Calu3 (cell line): Measurements from ENCODE around the gene SWI5. TPM values are rescaled to one million over a fixed set of nuclear protein-coding genes. Genes with fewer than 3 reads are reported as not detected.
"Not testable (repeated sequence)": the region's sequence is repeated elsewhere in the genome, so short reads cannot be mapped to it uniquely, and the experiment has no call there.

Experiments used
- BruUV-seq: library from RNA; stranded (reverse); fragments of 400-500 nt; replicated peaks from 2 replicates; lab custom pipeline; 2021; lab: Mats Ljungman, UMichigan
- CTCF ChIA-PET: fragments of 300-600 bp; sonication (Branson Sonifier 250); formaldehyde crosslinking; loops from one replicate; lab custom pipeline; 2022; ENCODE audit warnings: antibody characterized with exemption; lab: Charles Lee
- DNase-seq: peaks from one replicate; pipeline ENCODE4 v3.0.0; 2022
- H3K27ac Mint-ChIP-seq: one replicate; pipeline ENCODE4 v1.8.0; 2022; ENCODE audit warnings: mixed read lengths; ENCODE audit not compliant: unreplicated experiment
- H3K27me3 Mint-ChIP-seq: one replicate; pipeline ENCODE4 v1.8.0; 2022; ENCODE audit warnings: mixed read lengths; ENCODE audit not compliant: unreplicated experiment
- H3K36me3 Mint-ChIP-seq: one replicate; pipeline ENCODE4 v1.8.0; 2022; ENCODE audit warnings: mild to moderate bottlenecking, moderate library complexity, mixed read lengths; ENCODE audit not compliant: insufficient read depth, unreplicated experiment
- H3K4me1 Mint-ChIP-seq: one replicate; pipeline ENCODE4 v1.8.0; 2022; ENCODE audit warnings: mild to moderate bottlenecking, low read depth, mixed read lengths; ENCODE audit not compliant: unreplicated experiment
- H3K4me3 Mint-ChIP-seq: one replicate; pipeline ENCODE4 v1.8.0; 2022; ENCODE audit warnings: mild to moderate bottlenecking, low read depth, moderate library complexity, mixed read lengths; ENCODE audit not compliant: unreplicated experiment
- H3K9me3 Mint-ChIP-seq: one replicate; pipeline ENCODE4 v1.8.0; 2022; ENCODE audit warnings: low read depth, mixed read lengths; ENCODE audit not compliant: unreplicated experiment
- intact Hi-C: fragments of 100-400 bp; cut with micrococcal nuclease; formaldehyde crosslinking; loops from one replicate; pipeline ENCODE4 v1.10.0; 2022; ENCODE audit not compliant: unreplicated experiment
- total RNA-seq: library from RNA; stranded (reverse); gene quantifications from 2 replicates; pipeline ENCODE4 v1.2.3, GENCODE V29; 2022
- TF ChIP-seq, protein P1 (sequence below): fragments of 200-600 bp; IDR thresholded peaks from one replicate; pipeline ENCODE4 v1.8.0; 2022; ENCODE audit warnings: antibody characterized with exemption; ENCODE audit not compliant: unreplicated experiment

The SWI5 gene
- total RNA-seq, 1 experiment from 2014 or later: 9.6 TPM

DNA sequence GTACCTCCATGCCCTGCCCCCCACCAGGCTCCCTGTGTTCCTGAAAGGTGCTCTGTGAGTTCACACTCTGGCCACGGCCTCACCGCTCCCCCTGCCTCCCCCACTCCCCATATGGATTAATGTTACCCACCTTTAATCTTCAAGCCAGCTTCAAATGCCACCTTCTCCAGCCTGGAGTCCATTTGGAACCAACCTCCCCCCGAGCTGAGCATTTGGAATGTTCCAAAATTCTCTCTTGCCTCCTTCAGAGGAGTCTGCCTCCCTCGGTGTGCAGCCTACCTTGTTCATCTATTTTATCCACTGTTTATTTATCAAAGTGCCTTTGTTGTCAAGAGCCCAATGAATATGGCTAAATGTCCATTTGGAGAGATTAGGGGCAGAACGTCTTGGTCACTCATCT, 4.6 kb upstream of the SWI5 start:
- no peaks in the 10 kb centered on the region for H3K27me3 Mint-ChIP-seq
- CTCF ChIA-PET: no interaction called here
- peak overlapping the region; percentile 85 for H3K27ac Mint-ChIP-seq
- no peak for DNase-seq
- TF ChIP-seq, protein P1, sequence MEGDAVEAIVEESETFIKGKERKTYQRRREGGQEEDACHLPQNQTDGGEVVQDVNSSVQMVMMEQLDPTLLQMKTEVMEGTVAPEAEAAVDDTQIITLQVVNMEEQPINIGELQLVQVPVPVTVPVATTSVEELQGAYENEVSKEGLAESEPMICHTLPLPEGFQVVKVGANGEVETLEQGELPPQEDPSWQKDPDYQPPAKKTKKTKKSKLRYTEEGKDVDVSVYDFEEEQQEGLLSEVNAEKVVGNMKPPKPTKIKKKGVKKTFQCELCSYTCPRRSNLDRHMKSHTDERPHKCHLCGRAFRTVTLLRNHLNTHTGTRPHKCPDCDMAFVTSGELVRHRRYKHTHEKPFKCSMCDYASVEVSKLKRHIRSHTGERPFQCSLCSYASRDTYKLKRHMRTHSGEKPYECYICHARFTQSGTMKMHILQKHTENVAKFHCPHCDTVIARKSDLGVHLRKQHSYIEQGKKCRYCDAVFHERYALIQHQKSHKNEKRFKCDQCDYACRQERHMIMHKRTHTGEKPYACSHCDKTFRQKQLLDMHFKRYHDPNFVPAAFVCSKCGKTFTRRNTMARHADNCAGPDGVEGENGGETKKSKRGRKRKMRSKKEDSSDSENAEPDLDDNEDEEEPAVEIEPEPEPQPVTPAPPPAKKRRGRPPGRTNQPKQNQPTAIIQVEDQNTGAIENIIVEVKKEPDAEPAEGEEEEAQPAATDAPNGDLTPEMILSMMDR: no peak
- H3K36me3 Mint-ChIP-seq: peaks cover 58% of the 10 kb centered on the region
- H3K4me1 Mint-ChIP-seq: peaks cover 11% of the 10 kb centered on the region
- intact Hi-C loops: no loop called here
- no peak overlapping the region for H3K4me3 Mint-ChIP-seq
- BruUV-seq: no TSS peak
- no peaks in the 10 kb centered on the region for H3K9me3 Mint-ChIP-seq

DNA sequence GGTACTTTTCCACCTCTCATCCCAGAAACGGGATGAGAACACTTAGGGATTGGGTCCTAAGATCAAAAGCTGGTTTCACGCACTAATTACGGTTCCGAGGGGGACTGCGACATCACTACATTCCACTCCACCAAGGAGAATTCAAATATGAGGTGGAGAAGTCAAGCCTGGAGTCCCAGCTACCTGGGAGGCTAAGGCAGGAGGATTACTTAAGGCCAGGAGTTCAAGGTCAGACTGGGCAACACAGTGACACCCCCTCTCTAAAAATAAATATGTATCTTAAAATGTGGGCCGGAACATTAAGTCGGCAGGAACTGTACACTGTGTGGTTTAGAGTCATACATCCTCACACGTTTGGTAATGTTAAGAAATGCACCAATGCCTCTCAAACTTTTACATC, 1.8 kb upstream of the SWI5 start:
- H3K27me3 Mint-ChIP-seq: no peaks in the 10 kb centered on the region
- H3K4me1 Mint-ChIP-seq: peaks cover 22% of the 10 kb centered on the region
- CTCF ChIA-PET: no interaction called here
- peak overlapping the region; percentile 77 for H3K4me3 Mint-ChIP-seq
- no TSS peak for BruUV-seq
- no peaks in the 10 kb centered on the region for H3K9me3 Mint-ChIP-seq
- intact Hi-C loops: no loop called here
- TF ChIP-seq, protein P1: no peak
- peaks cover 55% of the 10 kb centered on the region for H3K36me3 Mint-ChIP-seq
- DNase-seq: no peak
- H3K27ac Mint-ChIP-seq: no peak overlapping the region

DNA sequence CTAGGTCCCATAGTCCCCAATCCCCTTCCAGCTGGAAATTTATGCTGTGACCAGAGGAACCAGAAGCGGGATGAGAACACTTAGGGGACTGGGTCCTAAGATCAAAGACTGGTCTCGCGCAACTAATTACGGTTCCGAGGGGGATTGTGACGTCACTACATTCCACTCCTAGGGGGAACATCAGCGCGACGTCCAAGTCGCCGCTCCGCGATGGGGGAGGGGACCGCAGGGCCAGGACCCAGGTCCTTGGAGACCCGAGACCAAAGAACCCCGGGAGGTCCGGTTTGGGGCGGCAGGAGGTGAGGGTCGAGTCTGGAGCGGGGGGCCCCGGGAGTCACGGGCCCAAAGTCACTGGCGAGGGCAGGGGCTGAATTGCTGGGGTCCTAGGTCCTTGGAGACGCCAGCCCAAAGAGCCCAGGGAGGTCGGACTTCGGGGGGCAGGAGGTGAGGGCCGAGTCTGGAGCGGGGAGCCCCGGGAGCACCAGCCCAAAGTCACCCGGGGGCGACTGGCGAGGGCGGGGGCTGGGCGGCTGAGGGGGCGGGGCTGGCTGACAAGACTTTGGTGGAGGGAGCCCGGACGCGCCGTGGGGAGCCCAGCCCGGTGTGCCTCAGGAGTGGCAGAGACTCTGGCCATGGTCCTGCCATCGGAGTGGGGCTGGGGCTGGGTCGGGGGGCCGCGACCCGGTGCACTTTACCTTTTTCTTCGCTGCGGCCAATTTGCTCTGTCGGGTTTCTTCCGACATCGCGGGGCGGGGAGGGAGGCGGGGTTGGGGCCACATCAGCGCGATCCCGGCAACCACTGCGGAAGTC, 673 bp upstream of the SWI5 start, which contains the start of gene GOLGA2:
GOLGA2 (minus strand) TSS at position 810 of the 810 bp plus-strand sequence; CDS start at position 779, 31 bp downstream.
- H3K36me3 Mint-ChIP-seq: peaks cover 55% of the 10 kb centered on the region
- no peaks in the 10 kb centered on the region for H3K27me3 Mint-ChIP-seq
- H3K9me3 Mint-ChIP-seq: no peaks in the 10 kb centered on the region
- peak within 1 kb of the TSS; percentile 86 for H3K27ac Mint-ChIP-seq
- H3K4me3 Mint-ChIP-seq: peak within 1 kb of the TSS; percentile 77
- H3K4me1 Mint-ChIP-seq: peaks cover 22% of the 10 kb centered on the region
- DNase-seq: peak; percentile 8
- TF ChIP-seq, protein P1: no peak
- CTCF ChIA-PET: interaction anchor here (0.6 to 0.8 kb wide), 3 partner anchors 13 to 87 kb away, joined by 3 read pairs; no protein-coding TSS in a partner anchor
- intact Hi-C loops: no loop called here
- BruUV-seq: no TSS peak

DNA sequence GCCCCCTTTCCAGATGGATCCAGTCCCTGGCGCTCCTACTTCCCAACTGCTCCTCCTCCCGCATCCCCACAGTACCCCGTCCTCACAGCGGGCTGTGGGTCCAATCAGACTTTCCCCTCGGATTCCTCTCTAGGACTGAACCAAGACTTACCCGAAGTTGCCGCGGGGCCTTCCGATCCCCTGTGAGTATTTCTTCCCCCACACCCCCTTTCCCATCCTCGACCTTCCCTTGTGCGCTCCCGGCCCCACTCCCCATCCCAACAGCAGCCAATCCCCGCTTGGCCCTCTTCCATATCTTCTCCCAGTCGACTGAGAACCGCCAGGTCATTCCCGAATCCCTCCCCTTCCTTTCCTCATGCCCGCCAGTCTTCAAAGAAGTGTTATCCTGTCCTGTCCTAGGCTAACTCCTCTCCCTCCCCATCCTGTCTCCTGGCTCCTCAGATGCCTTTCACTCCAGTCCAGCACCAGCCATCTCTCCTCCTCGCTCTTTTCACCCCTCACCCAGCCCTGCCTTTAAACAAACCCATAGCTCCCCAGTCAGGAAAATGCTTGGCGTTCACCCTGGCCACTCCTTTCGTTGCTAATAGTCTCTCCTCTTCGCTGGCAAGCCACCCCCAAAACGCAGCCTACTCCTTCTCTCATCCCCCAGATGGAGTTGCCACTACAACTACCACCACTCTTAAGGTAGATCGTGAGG, 646 bp downstream of the SWI5 start:
- Mint-ChIP-seq H3K9me3 (no peaks in the 10 kb centered on the region), H3K27me3 (no peaks in the 10 kb centered on the region), H3K36me3 (peaks cover 47% of the 10 kb centered on the region), H3K4me3 (peak overlapping the region; percentile 77), H3K27ac (peak overlapping the region; percentile 86), H3K4me1 (peaks cover 12% of the 10 kb centered on the region)
- TF ChIP-seq, protein P1: no peak
- CTCF ChIA-PET: no interaction called here
- intact Hi-C loops: no loop called here
- peak; percentile 3 for DNase-seq
- no TSS peak for BruUV-seq

DNA sequence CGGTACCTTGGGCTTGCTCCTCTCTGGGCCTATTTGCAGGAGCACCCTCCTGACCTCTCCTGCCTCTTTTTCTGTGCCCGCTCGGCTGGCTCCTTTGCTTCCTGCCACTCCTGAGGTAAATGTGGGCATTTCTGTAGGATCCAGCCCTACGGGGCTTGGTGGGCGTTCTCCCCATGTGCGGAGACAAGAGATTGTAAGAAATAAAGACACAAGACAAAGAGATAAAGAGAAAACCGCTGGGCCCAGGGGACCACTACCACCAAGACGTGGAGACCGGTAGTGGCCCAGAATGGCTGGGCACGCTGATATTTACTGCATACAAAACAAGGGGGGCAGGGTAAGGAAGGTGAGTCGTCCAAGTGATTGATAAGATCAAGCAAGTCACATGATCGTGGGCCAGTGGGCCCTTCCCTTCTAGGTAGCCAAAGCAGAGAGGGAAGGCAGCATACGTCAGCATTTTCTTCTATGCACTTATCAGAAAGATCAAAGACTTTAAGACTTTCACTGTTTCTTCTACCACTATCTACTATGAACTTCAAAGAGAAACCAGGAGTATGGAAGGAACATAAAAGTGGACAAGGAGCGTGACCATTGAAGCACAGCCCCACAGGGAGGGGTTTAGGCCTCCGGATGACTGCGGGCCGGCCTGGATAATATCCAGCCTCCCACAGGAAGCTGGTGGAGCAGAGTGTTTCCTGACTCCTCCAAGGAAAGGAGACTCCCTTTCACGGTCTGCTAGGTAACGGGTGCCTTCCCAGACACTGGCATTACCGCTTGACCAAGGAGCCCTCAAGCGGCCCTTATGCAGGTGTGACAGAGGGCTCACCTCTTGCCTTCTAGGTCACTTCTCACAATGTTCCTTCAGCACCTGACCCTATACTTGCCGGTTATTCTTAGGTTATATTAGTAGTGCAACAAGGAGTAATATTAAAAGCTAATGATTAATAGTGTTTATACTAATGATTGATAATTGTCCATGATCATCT, 3.3 kb downstream of the SWI5 start:
- H3K4me3 Mint-ChIP-seq, intact Hi-C loops, CTCF ChIA-PET, H3K9me3 Mint-ChIP-seq, DNase-seq, BruUV-seq, H3K27me3 Mint-ChIP-seq, H3K27ac Mint-ChIP-seq: not testable (repeated sequence)
- peaks cover 11% of the 10 kb centered on the region for H3K4me1 Mint-ChIP-seq
- peaks cover 39% of the 10 kb centered on the region for H3K36me3 Mint-ChIP-seq
